Breast epithelium (tissue), 3 donors: ENCODE data around the gene TMPRSS6.

Experiments used
- CTCF ChIP-seq, 3 donors: fragments of 450-650 bp; IDR thresholded peaks; one replicate each; pipeline ENCODE4 v1.5.1; 2016 to 2017; ENCODE audit warnings: antibody characterized with exemption in 3 of 3, mild to moderate bottlenecking in 3 of 3, moderate library complexity in 3 of 3
- POLR2A ChIP-seq: fragments of 450-650 bp; IDR thresholded peaks from one replicate; pipeline ENCODE4 v1.6.1; 2016; ENCODE audit warnings: antibody characterized with exemption, mild to moderate bottlenecking, moderate library complexity
- POLR2AphosphoS5 ChIP-seq, 3 donors: sonication (generic); formaldehyde crosslinking; IDR thresholded peaks; one replicate each; pipeline ENCODE4 v1.6.1; 2017; ENCODE audit warnings: antibody characterized with exemption in 3 of 3

DNA sequence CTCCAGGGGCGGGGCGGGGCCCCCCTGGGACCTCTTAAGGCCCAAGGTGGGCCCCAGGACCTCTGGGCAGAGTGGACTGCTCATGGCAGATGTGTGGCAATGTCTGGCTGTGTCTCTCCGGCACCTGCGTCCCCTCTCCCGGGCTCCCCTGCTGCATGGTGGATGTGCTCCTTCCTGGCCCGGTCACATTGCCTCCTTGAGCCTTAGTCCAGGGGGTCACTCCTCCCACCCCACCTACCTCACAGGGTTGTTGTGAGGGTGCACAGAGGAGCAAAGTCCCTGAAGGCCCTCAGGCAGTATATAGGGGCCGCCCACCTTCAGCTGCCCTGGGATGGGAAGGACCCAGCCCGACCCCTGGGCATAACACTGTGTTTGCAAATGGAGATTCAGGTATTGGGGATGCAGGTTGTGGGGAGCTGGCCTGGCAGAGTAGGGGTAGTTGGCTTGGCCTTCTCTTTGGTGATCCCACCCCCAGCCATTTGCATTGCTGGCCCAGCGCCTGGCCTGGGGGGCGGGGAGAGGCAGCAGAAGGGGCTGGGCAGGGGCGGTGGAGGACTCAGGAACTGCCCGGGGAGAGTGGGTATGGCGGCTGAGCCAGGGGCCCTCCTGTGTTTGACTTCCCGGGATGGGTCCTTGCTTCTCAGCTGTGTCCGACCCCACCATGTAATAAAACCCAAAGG is 46.7 kb downstream of the TMPRSS6 start:
- no peak for TF ChIP-seq CTCF (IDR thresholded peaks at IDR 0.05)
- TF ChIP-seq POLR2AphosphoS5 (IDR thresholded peaks at IDR 0.05), result no peak
- no peak for TF ChIP-seq POLR2A
